Measurements from ENCODE around the gene GNB3. TPM values are rescaled to one million over a fixed set of nuclear protein-coding genes. Genes with fewer than 3 reads are reported as not detected.
A peak's percentile ranks its signal among the peaks of the same experiment; 100 is the strongest.
"Not testable (repeated sequence)": the region's sequence is repeated elsewhere in the genome, so short reads cannot be mapped to it uniquely, and the experiment has no call there.

GNB3 gene
- polyA plus RNA-seq, 2 donors = 1.1 to 1.3 TPM

DNA sequence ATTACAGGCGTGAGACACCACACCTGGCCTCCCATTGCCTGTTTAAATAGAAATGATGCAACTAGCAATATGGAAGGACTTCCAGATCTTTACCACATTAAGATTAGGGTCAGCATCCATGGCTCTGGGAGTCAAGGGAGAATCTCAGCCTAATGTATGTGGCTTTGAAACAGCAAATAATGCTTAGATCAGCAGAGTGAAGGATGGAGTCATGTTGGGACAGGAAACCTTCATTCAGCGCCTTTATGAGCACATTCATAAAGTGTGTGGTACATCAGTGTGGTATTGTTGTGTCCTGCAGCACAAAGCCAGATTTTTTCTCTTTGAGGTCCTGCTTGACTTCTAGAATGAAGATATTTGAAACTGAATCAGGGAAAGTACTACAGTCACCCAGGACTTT is 47.6 kb downstream of the GNB3 start:
- no peak overlapping the region for H3K4me3 ChIP-seq (ENCODE audit: low read depth in 1 of 2, low read length in 2 of 2)
- no peak overlapping the region for H3K27ac ChIP-seq (ENCODE audit: low read depth in 2 of 2, low read length in 1 of 2)
- H3K36me3 ChIP-seq (ENCODE audit: control insufficient read depth in 2 of 2, insufficient read depth in 2 of 2, low read length in 1 of 2) = peaks cover 0 to 4% of the 10 kb centered on the region in 2 donors
- peaks cover 0 to 2% of the 10 kb centered on the region in 2 donors for H3K4me1 ChIP-seq (ENCODE audit: control insufficient read depth in 2 of 2, insufficient read depth in 2 of 2, low read length in 1 of 2)
- no peaks in the 10 kb centered on the region for H3K9me3 ChIP-seq (ENCODE audit: control insufficient read depth in 2 of 2, insufficient read depth in 1 of 2, low read depth in 1 of 2, low read length in 1 of 2)
- WGBS, 2 donors = 77 to 88% methylated on average over 2 of the region's 2 CpGs
- H3K27me3 ChIP-seq (ENCODE audit: control insufficient read depth in 1 of 2, insufficient read depth in 2 of 2, low read length in 2 of 2) = no peaks in the 10 kb centered on the region

DNA sequence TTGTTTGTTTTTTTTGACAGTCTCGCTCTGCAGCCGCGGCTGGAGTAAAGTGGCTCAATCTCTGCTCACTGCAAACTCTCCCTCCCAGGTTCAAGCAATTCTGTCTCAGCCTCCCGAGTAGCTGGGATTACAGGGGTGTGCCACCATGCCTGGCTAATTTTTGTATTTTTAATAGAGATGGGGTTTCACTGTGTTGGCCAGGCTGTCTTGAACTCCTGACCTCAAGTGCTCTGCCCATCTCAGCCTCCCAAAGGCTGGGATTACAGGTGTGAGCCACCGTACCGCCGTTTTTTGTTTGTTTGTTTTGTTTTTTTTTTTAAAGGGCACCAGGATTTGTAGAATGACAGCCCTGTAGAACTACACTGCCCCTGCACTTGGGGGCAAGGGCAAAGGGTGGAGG is 48.1 kb downstream of the GNB3 start:
- not testable (repeated sequence) for H3K9me3 ChIP-seq (ENCODE audit: control insufficient read depth in 2 of 2, insufficient read depth in 1 of 2, low read depth in 1 of 2, low read length in 1 of 2); H3K4me1 ChIP-seq (ENCODE audit: control insufficient read depth in 2 of 2, insufficient read depth in 2 of 2, low read length in 1 of 2); H3K4me3 ChIP-seq (ENCODE audit: low read depth in 1 of 2, low read length in 2 of 2); H3K27me3 ChIP-seq (ENCODE audit: control insufficient read depth in 1 of 2, insufficient read depth in 2 of 2, low read length in 2 of 2); H3K36me3 ChIP-seq (ENCODE audit: control insufficient read depth in 2 of 2, insufficient read depth in 2 of 2, low read length in 1 of 2); H3K27ac ChIP-seq (ENCODE audit: low read depth in 2 of 2, low read length in 1 of 2)
- WGBS, 2 donors = 61 to 71% methylated on average over 7 of the region's 7 CpGs

DNA sequence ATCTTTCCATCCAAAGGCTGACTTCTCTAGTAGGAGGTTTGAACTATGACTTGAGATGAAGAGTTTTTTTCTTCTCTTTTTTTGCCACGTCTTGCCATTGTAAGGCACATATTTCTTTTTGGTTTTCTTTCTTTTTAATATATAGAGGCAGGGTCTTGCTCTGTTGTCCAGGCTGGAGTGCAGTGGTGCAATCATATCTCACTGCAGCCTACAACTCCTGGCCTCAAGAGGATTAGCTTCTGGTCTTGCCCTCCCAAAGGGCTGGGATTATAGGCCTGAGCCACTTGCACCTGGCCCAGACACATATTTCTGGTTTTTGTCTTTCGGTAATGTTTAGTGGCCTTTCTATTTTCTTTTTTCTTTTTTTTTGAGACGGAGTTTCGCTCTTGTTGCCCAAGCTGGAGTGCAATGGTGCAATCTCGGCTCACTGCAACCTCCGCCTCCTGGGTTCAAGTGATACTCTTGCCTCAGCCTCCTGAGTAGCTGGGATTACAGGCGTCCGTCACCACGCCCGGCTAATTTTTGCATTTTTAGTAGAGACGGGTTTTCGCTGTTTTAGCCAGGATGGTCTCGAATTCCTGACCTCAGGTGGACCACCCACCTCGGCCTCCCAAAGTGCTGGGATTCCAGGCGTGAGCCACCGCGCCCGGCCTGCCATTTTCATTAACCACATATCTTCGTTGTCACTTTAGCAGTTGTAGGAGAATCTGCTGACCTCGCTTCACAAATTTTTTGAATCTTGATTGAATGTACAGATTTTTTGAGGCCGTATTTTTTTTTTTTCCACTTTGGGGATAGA is 49.2 kb downstream of the GNB3 start:
- not testable (repeated sequence) for H3K9me3 ChIP-seq (ENCODE audit: control insufficient read depth in 2 of 2, insufficient read depth in 1 of 2, low read depth in 1 of 2, low read length in 1 of 2); H3K4me3 ChIP-seq (ENCODE audit: low read depth in 1 of 2, low read length in 2 of 2); H3K4me1 ChIP-seq (ENCODE audit: control insufficient read depth in 2 of 2, insufficient read depth in 2 of 2, low read length in 1 of 2); H3K27ac ChIP-seq (ENCODE audit: low read depth in 2 of 2, low read length in 1 of 2); H3K36me3 ChIP-seq (ENCODE audit: control insufficient read depth in 2 of 2, insufficient read depth in 2 of 2, low read length in 1 of 2); H3K27me3 ChIP-seq (ENCODE audit: control insufficient read depth in 1 of 2, insufficient read depth in 2 of 2, low read length in 2 of 2)
- 94 to 97% methylated on average over 21 of the region's 21 CpGs for WGBS, 2 donors

DNA sequence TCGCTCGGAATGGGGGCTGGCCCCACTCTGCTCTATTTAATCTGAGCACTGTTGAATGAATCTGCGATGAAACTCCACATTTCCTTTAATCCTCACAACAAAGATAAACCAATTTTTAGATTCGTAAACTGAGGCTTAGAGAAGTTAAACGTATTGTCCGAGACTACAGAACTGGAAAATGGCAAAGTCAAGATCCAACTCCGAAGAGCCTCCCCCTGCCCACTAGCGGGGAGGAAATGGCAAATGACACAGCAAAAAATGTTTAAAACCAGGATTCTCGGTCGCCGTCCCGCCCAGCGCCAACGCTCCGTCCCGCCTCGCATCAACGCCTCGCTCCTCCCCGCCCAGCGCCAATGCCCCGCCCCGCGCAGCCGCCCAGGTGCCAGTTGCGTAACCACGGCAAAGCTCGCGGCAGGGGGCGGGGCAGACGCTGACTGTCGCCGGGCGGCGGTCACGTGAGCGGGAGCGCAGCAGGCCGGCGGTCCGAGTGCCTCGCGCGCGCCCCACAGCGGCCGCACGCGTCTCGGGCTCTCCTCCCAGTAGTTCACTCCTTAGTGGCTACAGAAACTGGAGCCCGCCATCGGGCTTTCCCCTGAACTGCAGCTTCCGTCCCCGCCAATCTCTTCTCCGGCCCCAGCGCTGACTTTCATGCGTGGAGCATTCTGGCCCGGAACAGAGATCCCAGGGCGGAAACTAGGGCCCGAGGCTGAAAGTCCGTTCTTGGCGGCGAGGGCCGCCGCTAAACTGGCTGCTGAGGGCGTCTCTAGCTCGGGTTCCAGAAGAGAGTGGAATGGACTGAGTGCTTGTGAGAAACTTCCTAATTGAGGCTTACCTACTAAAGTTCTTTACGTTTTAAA is 50.3 kb downstream of the GNB3 start:
- no peaks in the 10 kb centered on the region for H3K9me3 ChIP-seq (ENCODE audit: control insufficient read depth in 2 of 2, insufficient read depth in 1 of 2, low read depth in 1 of 2, low read length in 1 of 2)
- peaks cover 0 to 2% of the 10 kb centered on the region in 2 donors for H3K4me1 ChIP-seq (ENCODE audit: control insufficient read depth in 2 of 2, insufficient read depth in 2 of 2, low read length in 1 of 2)
- H3K4me3 ChIP-seq (ENCODE audit: low read depth in 1 of 2, low read length in 2 of 2) = peak overlapping the region; percentile 45 to 47
- no peaks in the 10 kb centered on the region for H3K27me3 ChIP-seq (ENCODE audit: control insufficient read depth in 1 of 2, insufficient read depth in 2 of 2, low read length in 2 of 2)
- H3K36me3 ChIP-seq (ENCODE audit: control insufficient read depth in 2 of 2, insufficient read depth in 2 of 2, low read length in 1 of 2) = no peaks in the 10 kb centered on the region
- 1% methylated on average over 52 to 68 of the region's 68 CpGs for WGBS, 2 donors
- peak overlapping the region; percentile 94 for H3K27ac ChIP-seq (ENCODE audit: low read depth in 2 of 2, low read length in 1 of 2)

DNA sequence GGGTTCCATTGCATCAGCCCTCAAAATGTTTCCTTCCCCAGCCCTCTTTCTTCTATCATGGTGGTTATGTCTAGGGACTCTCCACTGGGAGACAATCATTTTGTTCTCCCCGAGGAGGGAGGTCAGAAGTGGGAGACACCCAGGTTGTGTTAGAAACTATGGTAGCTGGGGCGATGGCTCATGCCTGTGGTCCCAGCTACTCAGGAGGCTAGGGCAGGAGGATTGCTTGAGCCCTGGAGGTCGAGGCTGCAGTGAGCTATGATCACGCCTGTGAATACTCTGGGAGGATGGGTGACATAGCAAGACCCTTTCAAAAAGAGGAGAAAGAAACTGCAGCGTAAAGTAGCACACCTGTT is 50.9 kb downstream of the GNB3 start:
- 71 to 80% methylated on average over 5 of the region's 5 CpGs for WGBS, 2 donors

DNA sequence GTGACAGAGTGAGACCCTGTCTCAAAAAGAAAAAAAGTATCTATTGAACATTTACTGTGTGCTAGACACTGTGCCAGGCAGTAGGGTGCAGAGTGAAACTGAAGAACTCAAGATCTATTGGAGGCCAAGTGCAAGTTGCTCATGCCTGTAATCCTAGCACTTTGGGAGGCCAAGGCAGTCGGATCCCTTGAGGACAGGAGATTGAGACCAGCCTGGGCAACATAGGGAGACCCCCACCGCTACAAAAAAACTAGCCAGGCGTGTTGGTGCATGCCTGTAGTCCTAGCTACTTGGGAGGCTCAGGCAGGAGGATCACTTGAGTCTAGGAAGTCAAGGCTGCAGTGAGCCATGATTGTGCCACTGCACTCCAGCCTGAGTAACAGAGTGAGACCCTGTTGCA is 52.0 kb downstream of the GNB3 start:
- 91 to 94% methylated on average over 3 of the region's 3 CpGs for WGBS, 2 donors
- not testable (repeated sequence) for H3K36me3 ChIP-seq (ENCODE audit: control insufficient read depth in 2 of 2, insufficient read depth in 2 of 2, low read length in 1 of 2); H3K4me1 ChIP-seq (ENCODE audit: control insufficient read depth in 2 of 2, insufficient read depth in 2 of 2, low read length in 1 of 2); H3K27me3 ChIP-seq (ENCODE audit: control insufficient read depth in 1 of 2, insufficient read depth in 2 of 2, low read length in 2 of 2); H3K9me3 ChIP-seq (ENCODE audit: control insufficient read depth in 2 of 2, insufficient read depth in 1 of 2, low read depth in 1 of 2, low read length in 1 of 2); H3K4me3 ChIP-seq (ENCODE audit: low read depth in 1 of 2, low read length in 2 of 2); H3K27ac ChIP-seq (ENCODE audit: low read depth in 2 of 2, low read length in 1 of 2)

More for the DNA sequence above, 50.9 kb downstream of the GNB3 start:
- H3K27ac ChIP-seq (ENCODE audit: low read depth in 2 of 2, low read length in 1 of 2) = peak overlapping the region; percentile 94
- H3K27me3 ChIP-seq (ENCODE audit: control insufficient read depth in 1 of 2, insufficient read depth in 2 of 2, low read length in 2 of 2) = no peaks in the 10 kb centered on the region
- peak overlapping the region; percentile 45 to 47 for H3K4me3 ChIP-seq (ENCODE audit: low read depth in 1 of 2, low read length in 2 of 2)
- no peaks in the 10 kb centered on the region for H3K9me3 ChIP-seq (ENCODE audit: control insufficient read depth in 2 of 2, insufficient read depth in 1 of 2, low read depth in 1 of 2, low read length in 1 of 2)
- no peaks in the 10 kb centered on the region for H3K36me3 ChIP-seq (ENCODE audit: control insufficient read depth in 2 of 2, insufficient read depth in 2 of 2, low read length in 1 of 2)
- peaks cover 0 to 2% of the 10 kb centered on the region in 2 donors for H3K4me1 ChIP-seq (ENCODE audit: control insufficient read depth in 2 of 2, insufficient read depth in 2 of 2, low read length in 1 of 2)

DNA sequence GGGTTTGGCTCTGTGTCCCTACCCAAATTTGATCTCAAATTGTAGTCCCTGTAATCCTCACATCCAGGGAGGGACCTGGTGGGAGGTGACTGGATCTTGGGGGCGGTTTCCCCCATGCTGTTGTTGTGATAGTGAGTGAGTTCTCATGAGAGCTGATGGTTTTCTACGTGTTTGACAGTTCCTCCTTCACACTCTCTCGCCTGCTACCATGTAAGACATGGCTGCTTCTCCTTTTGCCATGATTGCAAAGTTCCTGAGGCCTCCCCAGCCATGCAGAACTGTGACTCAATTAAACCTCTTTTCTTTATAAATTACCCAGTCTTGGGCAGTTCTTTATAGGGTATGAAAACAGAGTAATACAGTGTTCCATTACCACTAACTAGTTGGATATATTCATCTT is 53.6 kb downstream of the GNB3 start:
- Histone ChIP-seq H3K9me3 (ENCODE audit: control insufficient read depth in 2 of 2, insufficient read depth in 1 of 2, low read depth in 1 of 2, low read length in 1 of 2) (no peaks in the 10 kb centered on the region), H3K4me3 (ENCODE audit: low read depth in 1 of 2, low read length in 2 of 2) (no peak overlapping the region), H3K27me3 (ENCODE audit: control insufficient read depth in 1 of 2, insufficient read depth in 2 of 2, low read length in 2 of 2) (no peaks in the 10 kb centered on the region), H3K4me1 (ENCODE audit: control insufficient read depth in 2 of 2, insufficient read depth in 2 of 2, low read length in 1 of 2) (peaks cover 0 to 2% of the 10 kb centered on the region in 2 donors), H3K36me3 (ENCODE audit: control insufficient read depth in 2 of 2, insufficient read depth in 2 of 2, low read length in 1 of 2) (no peaks in the 10 kb centered on the region), H3K27ac (ENCODE audit: low read depth in 2 of 2, low read length in 1 of 2) (no peak overlapping the region)
- WGBS, 2 donors = 89 to 90% methylated on average over 3 of the region's 3 CpGs

Other genes with a start within 250 kb of the GNB3 start
- gene CHD4, start 233.5 kb upstream of the GNB3 start, polyA plus RNA-seq = 100 to 1,000 TPM in 1 of 2 donors, 10 to 100 TPM in 1; 79.3 to 116 TPM
- 10 to 100 TPM; 11.6 to 19.3 TPM for gene LPAR5, start 205.0 kb upstream of the GNB3 start, polyA plus RNA-seq
- gene ACRBP, start 193.5 kb upstream of the GNB3 start, polyA plus RNA-seq = under 1 TPM; 0.32 to 0.84 TPM
- 10 to 100 TPM; 15.2 to 24.7 TPM for gene ING4, start 177.8 kb upstream of the GNB3 start, polyA plus RNA-seq
- 10 to 100 TPM; 22.2 to 26.9 TPM for gene ZNF384, start 151.6 kb upstream of the GNB3 start, polyA plus RNA-seq
- gene PIANP, start 140.1 kb upstream of the GNB3 start, polyA plus RNA-seq = under 1 TPM; 0.10 to 0.28 TPM
- 10 to 100 TPM; 34.7 to 55.4 TPM for gene COPS7A, start 116.9 kb upstream of the GNB3 start, polyA plus RNA-seq
- gene MLF2, start 87.8 kb upstream of the GNB3 start, polyA plus RNA-seq = 100 to 1,000 TPM; 117 to 158 TPM
- gene PTMS, start 74.6 kb upstream of the GNB3 start, polyA plus RNA-seq = 100 to 1,000 TPM; 249 to 449 TPM
- 1 to 10 TPM in 1 of 2 donors, under 1 TPM in 1; 0.88 to 1.1 TPM for gene LAG3, start 68.4 kb upstream of the GNB3 start, polyA plus RNA-seq
- gene CD4, start 51.4 kb upstream of the GNB3 start, polyA plus RNA-seq = 1 to 10 TPM; 1.4 to 2.3 TPM
- gene GPR162, start 19.1 kb upstream of the GNB3 start, polyA plus RNA-seq = 1 to 10 TPM; 2.1 to 2.5 TPM
- 1 to 10 TPM; 3.4 to 3.9 TPM for gene P3H3, start 12.5 kb upstream of the GNB3 start, polyA plus RNA-seq
- gene CDCA3, start 10.4 kb downstream of the GNB3 start, polyA plus RNA-seq = 10 to 100 TPM; 14.6 to 19.3 TPM
- 10 to 100 TPM; 21.4 to 40.7 TPM for gene USP5, start 11.2 kb downstream of the GNB3 start, polyA plus RNA-seq
- gene TPI1, start 26.6 kb downstream of the GNB3 start, polyA plus RNA-seq = 100 to 1,000 TPM; 404 to 939 TPM
- 1 to 10 TPM; 5.7 to 7.0 TPM for gene SPSB2, start 32.4 kb downstream of the GNB3 start, polyA plus RNA-seq
- 1 to 10 TPM; 3.3 to 3.6 TPM for gene LRRC23, start 63.9 kb downstream of the GNB3 start, polyA plus RNA-seq
- 1 to 10 TPM; 6.7 to 9.0 TPM for gene ENO2, start 73.7 kb downstream of the GNB3 start, polyA plus RNA-seq
- 10 to 100 TPM; 34.9 to 63.5 TPM for gene ATN1, start 87.0 kb downstream of the GNB3 start, polyA plus RNA-seq
- not detected for gene RNU7-1, start 102.9 kb downstream of the GNB3 start, polyA plus RNA-seq
- 100 to 1,000 TPM; 108 to 253 TPM for gene C12orf57, start 103.1 kb downstream of the GNB3 start, polyA plus RNA-seq
- gene PTPN6, start 110.4 kb downstream of the GNB3 start, polyA plus RNA-seq = 10 to 100 TPM; 19.1 to 38.3 TPM
- gene PHB2, start 129.7 kb downstream of the GNB3 start, polyA plus RNA-seq = 100 to 1,000 TPM in 1 of 2 donors, 10 to 100 TPM in 1; 68.5 to 161 TPM
- 10 to 100 TPM; 13.5 to 29.5 TPM for gene EMG1, start 130.0 kb downstream of the GNB3 start, polyA plus RNA-seq
- gene LPCAT3, start 177.6 kb downstream of the GNB3 start, polyA plus RNA-seq = 10 to 100 TPM; 15.7 to 27.0 TPM
- gene C1S, start 219.8 kb downstream of the GNB3 start, polyA plus RNA-seq = 10 to 100 TPM; 26.6 to 80.5 TPM

Data from esophagus (tissue), 2 donors.